ENCODE measurements around the gene CWF19L1.
A peak's percentile ranks its signal among the peaks of the same experiment; 100 is the strongest.
"Not testable (repeated sequence)": the region's sequence is repeated elsewhere in the genome, so short reads cannot be mapped to it uniquely, and the experiment has no call there.

CWF19L1 gene

DNA sequence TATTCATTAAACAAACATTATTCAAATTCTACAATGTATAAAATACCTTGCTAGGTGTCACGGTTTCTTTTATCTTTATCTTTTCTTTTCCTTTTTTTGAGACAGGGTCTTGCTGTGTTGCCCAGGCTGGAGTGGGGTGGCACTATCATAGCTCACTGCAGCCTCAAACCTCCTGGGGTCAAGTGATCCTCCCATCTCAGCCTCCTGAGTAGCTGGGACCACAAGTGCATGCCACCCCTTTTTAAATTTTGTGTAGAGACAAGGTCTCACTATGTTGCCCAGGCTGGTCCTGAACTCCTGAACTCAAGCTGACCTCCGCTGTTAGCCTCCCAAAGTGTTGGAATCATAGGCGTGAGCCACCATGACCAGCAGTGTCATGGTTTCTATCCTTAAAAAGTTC lies 37.0 kb upstream of the CWF19L1 start:
- no peak overlapping the region for H3K4me3 ChIP-seq (replicated peaks; ENCODE audit: low read depth, low read length)
- DNase-seq (ENCODE audit: extremely low read depth, insufficient read length), result no peak
- TF ChIP-seq, protein P1, sequence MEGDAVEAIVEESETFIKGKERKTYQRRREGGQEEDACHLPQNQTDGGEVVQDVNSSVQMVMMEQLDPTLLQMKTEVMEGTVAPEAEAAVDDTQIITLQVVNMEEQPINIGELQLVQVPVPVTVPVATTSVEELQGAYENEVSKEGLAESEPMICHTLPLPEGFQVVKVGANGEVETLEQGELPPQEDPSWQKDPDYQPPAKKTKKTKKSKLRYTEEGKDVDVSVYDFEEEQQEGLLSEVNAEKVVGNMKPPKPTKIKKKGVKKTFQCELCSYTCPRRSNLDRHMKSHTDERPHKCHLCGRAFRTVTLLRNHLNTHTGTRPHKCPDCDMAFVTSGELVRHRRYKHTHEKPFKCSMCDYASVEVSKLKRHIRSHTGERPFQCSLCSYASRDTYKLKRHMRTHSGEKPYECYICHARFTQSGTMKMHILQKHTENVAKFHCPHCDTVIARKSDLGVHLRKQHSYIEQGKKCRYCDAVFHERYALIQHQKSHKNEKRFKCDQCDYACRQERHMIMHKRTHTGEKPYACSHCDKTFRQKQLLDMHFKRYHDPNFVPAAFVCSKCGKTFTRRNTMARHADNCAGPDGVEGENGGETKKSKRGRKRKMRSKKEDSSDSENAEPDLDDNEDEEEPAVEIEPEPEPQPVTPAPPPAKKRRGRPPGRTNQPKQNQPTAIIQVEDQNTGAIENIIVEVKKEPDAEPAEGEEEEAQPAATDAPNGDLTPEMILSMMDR (IDR thresholded peaks at IDR 0.05; ENCODE audit: insufficient read depth, low read length, poor library complexity, severe bottlenecking), result no peak
- peaks cover 2% of the 10 kb centered on the region for H3K27me3 ChIP-seq (replicated peaks; ENCODE audit: control insufficient read depth, insufficient read depth, low read length)
- no peaks in the 10 kb centered on the region for H3K36me3 ChIP-seq (ENCODE audit: control insufficient read depth, insufficient read depth, low read length)

DNA sequence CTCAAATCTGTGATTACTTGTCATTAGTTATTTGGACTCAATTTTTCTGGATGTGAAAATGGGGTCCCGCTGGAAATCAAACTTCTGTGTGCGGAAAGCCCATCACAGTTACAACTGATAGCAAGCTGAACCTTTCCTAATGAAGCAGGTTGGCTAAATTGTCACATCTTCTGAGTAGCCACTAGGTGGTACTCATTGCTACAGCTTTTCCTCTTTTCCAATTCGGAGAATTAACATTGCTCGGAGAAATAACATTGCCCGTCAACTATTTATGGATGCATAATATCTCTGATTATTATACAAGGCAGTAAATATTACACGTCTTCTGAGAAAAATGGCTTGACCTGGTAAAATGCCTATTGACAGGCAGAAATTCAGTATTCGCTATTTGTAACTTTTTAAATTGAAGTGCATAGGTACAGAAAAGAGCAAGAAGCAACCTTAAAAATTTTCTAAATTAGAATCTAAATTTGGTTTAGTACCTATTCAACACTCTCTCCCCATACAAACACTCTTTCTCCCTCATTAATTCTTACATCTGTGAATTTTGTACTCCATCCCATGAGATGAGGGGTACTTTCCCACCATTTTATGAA lies 36.4 kb upstream of the CWF19L1 start:
- TF ChIP-seq, protein P1 (IDR thresholded peaks at IDR 0.05; ENCODE audit: insufficient read depth, low read length, poor library complexity, severe bottlenecking), result peak; percentile 68
- DNase-seq (ENCODE audit: extremely low read depth, insufficient read length), result no peak
- Histone ChIP-seq H3K4me3 (replicated peaks; ENCODE audit: low read depth, low read length) (no peak overlapping the region), H3K36me3 (ENCODE audit: control insufficient read depth, insufficient read depth, low read length) (no peaks in the 10 kb centered on the region), H3K27me3 (replicated peaks; ENCODE audit: control insufficient read depth, insufficient read depth, low read length) (peaks cover 2% of the 10 kb centered on the region)

DNA sequence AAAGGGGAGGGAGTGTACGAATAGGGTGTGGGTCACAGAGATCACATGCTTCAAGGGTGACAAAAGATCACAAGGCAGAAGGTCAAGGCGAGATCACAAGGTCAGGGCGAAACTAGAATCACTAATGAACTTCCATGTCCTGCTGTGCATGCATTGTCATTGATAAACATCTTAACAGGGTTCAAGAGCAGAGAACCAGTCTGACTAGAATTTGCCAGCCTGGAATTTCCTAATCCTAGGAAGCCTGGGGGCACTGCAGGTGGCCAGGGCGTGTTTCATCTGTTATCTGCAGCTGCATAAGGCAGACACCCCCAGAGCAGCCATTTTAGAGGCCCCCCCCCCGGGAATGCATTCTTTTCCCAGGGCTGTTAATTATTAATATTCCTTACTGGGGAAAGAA lies 33.7 kb upstream of the CWF19L1 start:
- not testable (repeated sequence) for DNase-seq (ENCODE audit: extremely low read depth, insufficient read length); H3K4me3 ChIP-seq (replicated peaks; ENCODE audit: low read depth, low read length); H3K36me3 ChIP-seq (ENCODE audit: control insufficient read depth, insufficient read depth, low read length); H3K27me3 ChIP-seq (replicated peaks; ENCODE audit: control insufficient read depth, insufficient read depth, low read length)

DNA sequence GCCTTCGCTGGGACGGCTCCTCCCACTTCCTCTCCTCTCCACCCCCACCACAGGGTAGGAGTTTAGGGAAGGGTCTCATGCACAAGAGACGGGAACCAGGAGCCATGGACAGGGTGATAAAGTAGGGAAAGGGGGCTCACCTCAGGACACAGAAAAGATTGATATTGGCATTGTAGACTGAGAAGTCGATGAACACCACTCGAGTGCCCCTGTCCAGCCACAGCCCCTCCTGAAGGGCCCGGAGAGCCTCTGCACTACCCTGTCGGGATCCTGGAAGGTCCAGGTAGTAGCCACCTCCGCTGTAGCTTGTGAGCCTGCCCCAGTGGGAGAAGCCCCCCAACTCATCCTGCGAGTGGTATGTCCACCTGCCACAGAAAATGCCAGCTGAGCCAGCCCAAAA lies 29.8 kb upstream of the CWF19L1 start:
- TF ChIP-seq, protein P1 (IDR thresholded peaks at IDR 0.05; ENCODE audit: insufficient read depth, low read length, poor library complexity, severe bottlenecking), result no peak

DNA sequence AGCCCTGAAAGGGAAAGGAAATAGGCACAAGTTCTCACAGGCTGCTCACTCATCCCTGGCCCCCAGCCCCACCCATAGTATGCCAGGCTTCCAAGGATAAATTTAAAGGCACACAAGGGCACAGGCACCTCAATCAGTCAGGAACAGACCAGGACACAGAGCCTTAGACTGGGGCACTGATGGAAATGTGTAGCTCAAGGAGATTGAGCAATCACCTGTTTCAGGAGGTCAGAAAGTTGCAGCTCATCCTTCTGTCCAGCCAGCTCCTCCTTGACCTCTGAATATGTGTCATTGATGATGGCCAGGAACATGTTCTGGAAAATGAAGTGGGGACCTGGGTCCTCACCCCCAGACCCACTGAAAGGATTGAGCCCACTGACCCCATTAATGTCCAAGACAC lies 25.6 kb upstream of the CWF19L1 start:
- no peak overlapping the region for H3K4me3 ChIP-seq (replicated peaks; ENCODE audit: low read depth, low read length)
- no peak for DNase-seq (ENCODE audit: extremely low read depth, insufficient read length)
- TF ChIP-seq, protein P1 (IDR thresholded peaks at IDR 0.05; ENCODE audit: insufficient read depth, low read length, poor library complexity, severe bottlenecking), result no peak
- no peaks in the 10 kb centered on the region; the same call in 1 of the 2 replicates for H3K27me3 ChIP-seq (replicated peaks; ENCODE audit: control insufficient read depth, insufficient read depth, low read length)
- no peaks in the 10 kb centered on the region for H3K36me3 ChIP-seq (ENCODE audit: control insufficient read depth, insufficient read depth, low read length)

More for the DNA sequence above, 29.8 kb upstream of the CWF19L1 start:
- no peak for DNase-seq (ENCODE audit: extremely low read depth, insufficient read length)
- Histone ChIP-seq H3K36me3 (ENCODE audit: control insufficient read depth, insufficient read depth, low read length) (no peaks in the 10 kb centered on the region), H3K27me3 (replicated peaks; ENCODE audit: control insufficient read depth, insufficient read depth, low read length) (no peaks in the 10 kb centered on the region; the same call in 1 of the 2 replicates), H3K4me3 (replicated peaks; ENCODE audit: low read depth, low read length) (no peak overlapping the region)

DNA sequence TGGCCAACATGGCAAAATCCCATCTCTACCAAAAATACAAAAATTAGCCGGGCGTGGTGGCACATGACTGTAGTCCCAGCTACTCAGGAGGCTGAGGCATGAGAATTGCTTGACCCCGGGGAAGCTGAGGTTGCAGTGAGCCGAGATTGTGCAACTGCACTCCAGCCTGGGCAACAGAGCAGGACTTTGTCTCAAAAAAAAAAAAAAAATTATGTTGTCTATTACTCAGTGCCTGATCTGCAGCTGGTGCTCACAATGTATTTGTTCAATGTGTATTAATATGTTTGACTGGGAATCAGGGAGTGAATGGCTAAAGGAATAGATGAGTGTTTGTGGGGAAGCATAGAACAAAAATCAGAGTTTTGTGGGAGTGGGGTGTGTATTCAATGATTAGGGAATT lies 24.9 kb upstream of the CWF19L1 start:
- H3K4me3 ChIP-seq (replicated peaks; ENCODE audit: low read depth, low read length); H3K36me3 ChIP-seq (ENCODE audit: control insufficient read depth, insufficient read depth, low read length); DNase-seq (ENCODE audit: extremely low read depth, insufficient read length); H3K27me3 ChIP-seq (replicated peaks; ENCODE audit: control insufficient read depth, insufficient read depth, low read length): not testable (repeated sequence)

DNA sequence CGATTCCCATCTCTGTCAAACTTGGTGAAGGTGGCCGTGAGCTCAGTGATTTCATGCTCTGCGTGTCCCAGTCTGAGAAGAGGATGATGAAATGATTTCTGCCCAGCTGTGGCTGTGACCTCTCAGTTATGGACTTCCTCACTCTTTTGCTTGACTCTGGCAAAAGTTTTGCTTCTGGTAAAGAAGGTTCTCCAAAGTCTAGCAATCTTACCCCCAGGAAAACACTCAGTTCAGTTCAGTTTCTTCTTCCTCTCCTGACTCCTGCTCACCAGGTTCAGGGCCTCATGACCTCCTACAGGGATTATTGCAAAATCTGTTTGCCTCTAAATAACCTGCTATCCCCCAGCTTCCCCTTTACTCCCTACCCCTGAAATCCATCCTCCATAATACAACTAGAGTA lies 23.9 kb upstream of the CWF19L1 start:
- TF ChIP-seq, protein P1 (IDR thresholded peaks at IDR 0.05; ENCODE audit: insufficient read depth, low read length, poor library complexity, severe bottlenecking), result no peak
- Histone ChIP-seq H3K27me3 (replicated peaks; ENCODE audit: control insufficient read depth, insufficient read depth, low read length) (no peaks in the 10 kb centered on the region), H3K4me3 (replicated peaks; ENCODE audit: low read depth, low read length) (no peak overlapping the region), H3K36me3 (ENCODE audit: control insufficient read depth, insufficient read depth, low read length) (no peaks in the 10 kb centered on the region)
- no peak for DNase-seq (ENCODE audit: extremely low read depth, insufficient read length)

Measured in GM06990 (cell line).